Activated T-helper 1 cell treated with Interleukin-2 at 50 U/mL for 16 hours (primary cell): ENCODE measurements around the gene C11orf97.
"Not testable (repeated sequence)": the region's sequence is repeated elsewhere in the genome, so short reads cannot be mapped to it uniquely, and the experiment has no call there.

Source experiments
- DNase-seq: peaks from one replicate; pipeline ENCODE4 v3.0.0-alpha.2; 2020; ENCODE audit warnings: low read depth

Gene C11orf97, protein sequence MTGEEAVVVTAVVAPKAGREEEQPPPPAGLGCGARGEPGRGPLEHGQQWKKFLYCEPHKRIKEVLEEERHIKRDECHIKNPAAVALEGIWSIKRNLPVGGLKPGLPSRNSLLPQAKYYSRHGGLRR

DNA sequence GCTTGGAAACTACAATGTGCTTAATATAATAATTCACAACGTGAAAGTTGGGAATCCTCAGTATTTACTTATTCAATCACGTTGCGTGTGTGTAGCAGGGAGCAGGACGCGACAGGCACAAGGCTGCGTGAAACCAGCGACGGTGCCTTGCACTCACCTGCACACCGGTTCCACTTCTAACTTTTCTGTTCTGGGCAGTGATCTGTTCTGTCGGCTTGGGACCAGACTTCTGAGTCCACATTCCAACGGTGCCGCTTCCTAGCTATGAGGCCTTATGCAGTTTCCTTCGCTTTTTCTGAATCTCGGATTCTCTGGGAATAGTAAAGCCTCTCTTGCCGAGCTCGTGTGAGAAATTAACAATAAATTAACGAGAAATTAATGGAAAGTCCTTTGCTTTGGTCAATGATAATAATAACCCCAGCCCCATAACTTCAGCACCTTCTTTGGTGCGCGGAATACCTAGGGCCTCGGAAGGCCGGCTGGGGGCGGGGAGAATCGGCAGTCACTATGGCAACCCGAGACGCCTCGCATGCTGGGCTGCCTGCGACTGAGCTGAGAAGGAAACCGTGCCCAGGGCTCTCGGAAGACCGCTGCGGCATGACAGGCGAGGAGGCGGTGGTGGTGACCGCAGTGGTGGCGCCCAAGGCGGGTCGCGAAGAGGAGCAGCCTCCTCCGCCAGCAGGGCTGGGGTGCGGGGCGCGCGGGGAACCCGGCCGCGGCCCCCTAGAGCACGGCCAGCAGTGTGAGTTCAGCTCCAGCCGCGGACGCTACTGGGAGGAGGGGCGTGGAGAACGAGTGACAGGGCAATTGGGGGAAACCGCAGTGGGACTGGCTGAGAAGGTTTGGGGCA is at the start of gene C11orf97:
TSS of gene C11orf97 (plus strand) at position 530 of the 850 bp plus-strand sequence. CDS start at position 598, 68 bp downstream.
- peak; percentile 20 for DNase-seq

DNA sequence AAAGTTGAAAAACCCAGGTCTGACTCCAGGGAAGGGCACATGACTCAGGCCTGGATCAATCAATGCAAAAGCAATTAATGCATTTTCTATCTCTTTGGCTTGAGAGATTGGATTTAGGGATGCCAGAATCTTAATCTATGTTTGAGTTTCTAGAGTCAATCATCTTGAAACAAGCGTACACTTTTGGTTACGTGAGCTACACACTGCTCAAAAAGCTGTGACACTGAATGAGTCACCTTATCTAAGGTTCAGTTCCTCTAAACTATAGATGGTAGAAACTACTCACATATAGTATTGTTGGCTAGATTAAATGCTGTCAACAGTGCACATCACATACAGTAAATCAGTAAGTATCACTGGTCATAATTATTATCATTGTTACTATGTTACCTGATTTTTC is 42.8 kb upstream of the C11orf97 start:
- no peak for DNase-seq

DNA sequence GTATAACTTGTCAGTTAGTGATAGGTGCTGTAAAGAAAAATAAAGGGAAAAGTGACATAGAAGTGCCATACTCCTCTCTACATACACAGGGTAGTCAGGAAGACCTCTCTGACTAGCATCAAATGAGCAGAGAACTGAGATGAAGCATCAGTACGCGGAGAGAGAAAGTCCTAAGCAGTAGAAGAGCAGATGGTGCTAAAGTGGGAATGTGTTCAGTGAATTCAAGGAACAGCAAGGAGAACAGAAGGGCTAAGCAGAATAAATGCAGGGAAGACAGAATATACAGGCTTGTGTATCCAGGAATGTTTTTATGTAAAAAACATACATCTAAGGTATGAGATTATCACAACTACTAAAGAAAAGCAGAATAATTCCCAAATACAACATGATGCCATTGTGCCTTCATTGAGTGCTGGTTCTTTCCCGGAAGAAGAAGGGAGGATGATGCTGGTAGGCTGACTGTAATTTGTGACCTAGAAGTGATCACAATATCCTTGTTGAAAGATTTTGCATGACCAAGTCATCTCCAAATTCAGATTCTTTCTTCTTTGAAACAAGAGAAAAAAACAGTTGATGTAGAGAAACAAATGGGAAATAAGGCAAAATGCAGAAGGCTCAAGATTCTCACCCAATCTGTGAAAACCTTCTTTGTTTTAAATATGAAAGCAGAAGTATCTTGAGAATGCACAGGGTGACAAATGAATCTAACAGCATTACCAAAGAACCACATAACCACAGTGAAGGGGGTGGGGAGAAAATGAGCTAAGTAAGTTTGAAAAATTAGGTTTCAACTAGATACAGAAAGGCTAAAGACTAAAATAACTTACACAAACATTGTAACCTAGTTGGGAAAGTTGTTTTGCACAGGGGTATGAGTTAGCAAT is 39.1 kb upstream of the C11orf97 start:
- DNase-seq, result no peak

DNA sequence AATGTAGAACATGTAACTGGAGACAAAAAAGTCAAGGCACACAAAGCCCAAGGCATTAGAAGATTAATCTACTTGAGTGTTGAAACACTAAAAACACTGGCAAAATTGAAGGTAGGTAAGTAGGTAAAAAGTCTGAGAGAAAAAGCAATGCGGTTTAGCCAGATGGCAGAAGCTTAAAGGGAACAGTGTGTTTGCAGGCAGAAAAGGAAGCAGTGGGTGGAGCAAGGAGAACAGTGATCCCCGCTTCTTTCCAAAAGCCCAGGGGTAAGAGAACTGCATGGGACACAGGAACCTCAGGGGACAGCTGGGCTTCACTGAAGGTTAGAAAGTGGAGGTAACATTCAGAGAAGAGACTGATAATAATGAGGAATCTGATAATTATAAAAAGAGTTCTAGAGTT is 34.6 kb upstream of the C11orf97 start:
- DNase-seq, result no peak

DNA sequence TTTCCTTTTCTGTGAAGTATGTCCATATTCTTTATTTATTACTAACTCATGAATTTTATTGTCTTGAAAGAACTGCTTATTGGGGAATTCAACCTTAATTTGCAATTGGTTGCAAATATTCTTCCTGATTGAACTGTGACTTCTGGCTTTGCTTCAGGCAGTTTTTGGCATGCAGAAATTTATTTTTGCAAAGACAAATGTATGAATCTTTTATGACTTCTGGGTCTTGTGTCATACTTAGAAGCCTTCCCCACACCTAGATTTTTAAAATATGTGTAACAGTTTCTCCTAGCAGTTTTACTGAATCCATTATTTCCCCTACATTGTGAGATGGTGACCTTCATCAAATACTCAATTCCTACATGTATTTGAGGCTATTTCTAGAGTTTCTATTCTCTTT is 30.9 kb upstream of the C11orf97 start:
- no peak for DNase-seq

DNA sequence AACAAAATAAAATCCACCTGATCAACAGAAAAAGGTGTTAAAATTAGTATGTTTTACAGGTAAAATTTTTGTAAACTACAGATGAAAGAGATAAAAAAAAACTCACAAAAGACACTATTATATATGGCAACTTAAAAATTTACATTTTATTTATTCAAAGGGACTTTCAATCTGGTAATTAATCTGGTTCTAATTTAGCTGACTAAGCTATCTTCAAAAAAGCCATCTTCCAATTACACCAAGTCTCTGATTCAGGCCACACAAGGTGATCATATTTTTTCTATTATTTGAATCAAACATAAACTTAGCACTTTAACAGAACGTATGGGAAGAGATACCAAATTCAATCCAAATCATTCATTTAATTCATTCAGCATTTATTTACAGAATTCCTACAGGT is 26.2 kb upstream of the C11orf97 start:
- DNase-seq, result no peak

DNA sequence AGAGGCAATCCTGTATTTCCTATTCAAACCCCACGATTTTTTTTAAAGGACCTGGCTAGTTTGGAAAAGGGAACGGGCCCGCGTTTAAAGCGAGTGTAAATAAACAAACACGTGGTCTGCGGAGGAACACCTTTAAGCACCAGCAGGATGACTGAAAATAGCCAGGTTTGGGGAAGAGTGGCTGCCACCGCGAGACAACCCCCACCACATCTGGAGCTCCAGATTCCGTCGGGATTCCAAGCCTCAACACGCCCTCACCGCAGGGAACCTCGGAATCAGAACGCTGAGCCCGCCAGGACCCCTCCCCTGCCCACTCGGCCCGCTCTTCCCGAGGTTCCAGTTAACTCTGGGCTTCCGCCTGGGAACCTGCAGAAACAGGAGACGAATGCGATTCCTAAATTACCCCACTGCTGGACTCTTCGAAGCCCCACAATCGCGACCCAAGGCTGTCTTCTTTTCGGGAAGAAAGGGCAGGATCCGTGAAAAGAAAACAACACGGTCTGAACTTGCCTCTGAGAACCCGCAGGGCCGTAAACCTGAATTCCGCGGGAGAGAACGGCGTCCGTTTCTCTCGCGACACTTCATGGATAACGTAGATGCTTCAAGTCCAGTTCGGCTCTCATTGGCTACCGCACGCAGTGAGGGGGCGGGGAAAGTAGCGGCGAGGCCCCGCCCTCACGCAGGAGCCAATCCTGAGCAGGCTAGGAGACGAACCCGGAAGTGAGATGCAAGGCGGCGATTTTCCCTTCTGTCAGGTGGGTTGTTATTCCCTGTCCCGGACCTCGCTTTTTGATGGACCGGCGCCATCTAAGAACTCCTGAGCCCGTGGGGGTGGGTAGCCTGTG is 18.8 kb upstream of the C11orf97 start, which contains the start of the genes ANKRD49 and MRE11:
TSS of gene ANKRD49 (plus strand) at position 704 of the 845 bp plus-strand sequence. CDS start 2,710 bp downstream, outside the sequence.
TSS of gene MRE11 (minus strand) at position 564 of the 845 bp plus-strand sequence. CDS start 1,043 bp downstream, outside the sequence.
- peak; percentile 94 for DNase-seq

DNA sequence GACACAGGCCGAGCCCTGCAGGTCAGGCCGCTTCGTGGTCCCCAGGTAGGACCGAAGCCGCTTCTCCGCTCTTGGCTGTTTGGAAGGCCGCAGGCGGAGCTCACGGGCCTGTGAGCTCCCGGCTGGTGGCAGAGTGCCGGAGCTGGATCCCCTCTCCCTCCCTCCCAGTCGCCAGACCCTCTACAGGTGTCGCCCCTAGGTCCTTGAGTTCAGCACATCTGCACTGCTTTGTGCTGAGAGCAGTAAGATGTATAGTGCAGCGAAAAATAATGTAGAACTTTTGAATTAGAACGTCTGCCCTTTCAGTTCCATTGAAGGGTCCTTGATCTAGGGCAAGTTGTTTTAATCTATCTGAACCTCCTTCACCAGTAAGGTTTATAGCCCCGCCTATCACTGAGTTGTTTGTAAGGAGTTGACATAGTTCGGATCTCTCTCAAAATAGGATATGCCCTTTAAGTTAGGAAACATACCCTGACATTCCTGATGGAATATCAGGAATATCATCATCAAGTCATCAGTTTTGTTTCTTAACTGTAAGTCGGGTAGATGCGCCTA is 18.1 kb upstream of the C11orf97 start:
- no peak for DNase-seq

DNA sequence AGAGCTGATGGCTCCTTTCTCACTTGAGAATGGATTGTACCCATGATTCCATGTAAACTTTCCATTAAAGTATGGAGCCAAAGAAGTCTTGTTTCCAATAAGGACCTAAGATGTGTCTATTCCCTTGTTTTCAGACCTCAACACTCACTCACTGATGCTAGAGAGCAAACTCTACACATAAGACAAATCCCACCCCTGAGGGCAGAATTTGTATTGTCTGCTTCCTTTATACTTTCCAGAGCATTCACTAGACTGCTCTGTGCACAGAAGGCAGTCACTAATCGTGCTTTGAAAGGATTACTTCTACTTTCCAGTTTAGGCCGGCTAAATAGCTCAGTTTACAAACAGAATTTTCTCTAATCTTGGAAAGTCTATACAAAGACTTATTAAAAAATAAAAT is 12.1 kb upstream of the C11orf97 start:
- DNase-seq, result no peak

DNA sequence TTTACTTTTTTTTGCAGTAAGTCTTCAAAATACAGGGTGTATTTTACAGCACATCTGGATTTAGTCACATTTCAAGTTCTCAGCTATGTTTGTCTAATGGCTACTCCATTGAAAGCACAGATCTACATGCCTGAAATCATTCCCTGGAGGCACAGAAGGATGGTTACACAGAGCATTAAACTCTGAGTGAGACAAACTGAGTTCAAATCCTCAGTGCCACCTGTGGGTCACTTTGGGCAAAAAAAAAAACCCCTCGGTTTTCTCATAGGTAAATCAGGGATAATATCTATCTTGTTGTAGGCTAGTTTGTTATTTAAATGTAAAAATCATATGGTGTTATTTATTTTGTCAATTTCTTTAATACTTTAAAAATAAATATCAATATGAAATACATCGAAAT is 10.7 kb upstream of the C11orf97 start:
- DNase-seq, result no peak

DNA sequence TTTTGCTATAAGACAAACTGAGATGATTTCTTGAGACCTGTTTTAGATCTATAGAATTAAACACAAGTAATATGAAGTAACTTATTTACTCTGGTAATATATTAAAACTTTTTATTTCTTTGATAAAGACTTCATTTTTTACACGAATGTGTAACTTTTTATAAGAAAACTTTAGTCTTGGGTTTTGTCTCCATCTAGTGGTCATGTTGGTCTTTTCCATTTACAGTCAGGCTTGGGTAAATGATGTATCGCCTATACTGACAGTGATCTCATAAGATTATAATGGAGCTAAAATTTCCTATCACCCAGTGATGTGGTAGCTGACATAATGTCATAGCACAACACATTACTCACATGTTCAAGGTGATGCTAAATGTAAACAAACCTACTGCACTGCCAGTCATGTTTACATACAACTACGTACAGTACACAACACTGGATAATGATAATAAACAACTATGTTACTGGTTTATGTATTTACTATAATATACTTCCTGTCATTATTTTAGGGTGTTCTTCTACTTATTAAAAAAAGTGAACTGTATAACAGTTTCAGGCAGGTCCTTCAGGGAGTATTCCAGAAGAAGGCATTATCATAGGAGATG is 7.5 kb upstream of the C11orf97 start:
- no peak for DNase-seq

DNA sequence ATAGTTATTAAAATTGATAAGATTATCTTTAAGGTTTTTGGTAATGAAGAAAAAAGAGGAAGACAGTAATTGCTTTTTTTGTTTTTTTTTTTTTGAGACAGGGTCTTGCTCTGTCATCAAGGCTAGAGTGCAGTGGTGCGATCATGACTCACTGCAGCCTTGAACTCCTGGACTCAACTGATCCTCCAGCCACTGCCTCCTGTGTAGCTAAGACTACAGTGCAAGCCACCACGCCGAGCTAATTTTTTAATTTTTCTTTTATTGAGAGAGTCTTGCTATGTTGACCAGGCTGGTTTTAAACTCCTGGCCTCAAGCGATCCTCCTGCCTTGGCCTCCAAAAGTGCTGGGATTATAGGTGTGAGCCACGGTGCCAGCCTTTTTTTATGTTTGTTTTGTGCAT is 5.7 kb upstream of the C11orf97 start:
- not testable (repeated sequence) for DNase-seq

DNA sequence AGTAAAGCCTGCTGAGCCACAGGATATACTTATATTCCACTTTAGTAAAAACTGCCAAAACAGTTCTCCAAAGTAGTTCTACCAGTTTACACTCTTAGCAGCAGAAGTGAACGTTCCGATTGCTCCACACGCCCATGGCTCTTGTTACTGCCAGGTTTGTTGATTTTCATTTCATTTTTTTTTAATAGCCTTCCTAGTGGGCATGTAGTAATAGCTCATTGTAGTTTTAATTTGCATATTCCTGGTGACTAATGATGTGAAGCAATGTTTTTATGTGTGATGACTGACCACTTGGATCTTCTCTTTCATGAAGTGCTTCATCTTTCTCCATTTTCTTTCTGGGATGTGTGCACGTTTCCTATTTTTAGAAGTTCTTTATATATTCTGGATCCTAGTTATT is 4.8 kb upstream of the C11orf97 start:
- no peak for DNase-seq

DNA sequence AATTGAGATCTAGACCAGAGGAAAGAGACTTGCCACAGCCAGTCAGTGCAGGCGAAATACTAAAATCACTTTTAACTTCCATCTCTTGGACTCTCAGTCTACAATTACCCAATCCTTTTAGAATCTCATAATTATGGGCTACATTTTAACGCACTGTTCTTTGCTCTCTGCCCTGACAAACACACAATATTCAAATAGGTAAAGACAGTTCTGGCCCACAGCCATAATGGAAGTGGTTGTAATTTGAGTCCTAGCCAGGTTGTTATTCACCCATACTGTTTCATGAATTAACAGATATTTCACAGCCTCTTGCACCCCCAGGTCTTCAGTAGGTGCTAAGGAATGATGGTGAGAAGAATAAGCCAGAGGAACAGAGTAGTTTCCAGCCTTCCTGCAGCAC is 830 bp downstream of the C11orf97 start:
- no peak for DNase-seq

DNA sequence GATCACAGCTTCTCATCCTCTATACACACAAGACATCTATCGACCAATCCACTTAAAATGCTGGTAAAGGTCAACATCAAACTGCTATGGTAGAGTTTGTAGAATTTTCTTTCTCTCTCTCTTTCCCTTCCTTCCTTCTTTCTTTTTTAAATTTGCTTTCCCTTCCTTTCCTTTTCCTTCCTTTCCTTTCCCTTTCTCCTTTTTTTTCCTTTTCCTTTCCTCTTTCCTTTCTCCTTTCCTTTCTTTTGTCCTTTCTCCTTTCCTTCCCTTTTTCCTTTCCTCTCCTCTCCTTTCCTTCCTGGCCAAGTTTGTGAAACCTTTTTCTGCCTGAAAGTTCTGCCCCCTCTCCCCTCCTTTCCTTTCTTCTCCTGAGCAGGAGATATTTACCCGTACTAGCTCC is 3.1 kb downstream of the C11orf97 start:
- DNase-seq, result no peak

DNA sequence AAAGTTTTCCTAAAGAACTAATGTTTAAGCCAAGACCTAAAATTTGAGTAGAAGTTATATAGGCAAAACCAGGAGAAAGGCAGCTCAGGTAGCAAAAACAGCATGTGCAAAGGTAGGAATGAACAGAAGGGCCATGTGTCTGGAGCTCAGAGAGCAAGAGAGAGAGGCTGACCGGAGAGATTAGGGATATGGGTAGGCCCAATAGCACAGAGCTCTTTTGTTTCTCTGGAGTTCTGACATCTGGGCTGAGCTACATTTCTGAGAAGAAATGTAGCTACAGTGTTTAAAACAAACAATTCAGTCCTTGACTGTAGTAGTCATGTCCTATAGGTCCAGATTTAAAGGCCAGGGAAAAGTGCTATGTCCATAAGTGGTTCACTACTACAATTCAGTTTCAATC is 4.5 kb downstream of the C11orf97 start:
- no peak for DNase-seq

DNA sequence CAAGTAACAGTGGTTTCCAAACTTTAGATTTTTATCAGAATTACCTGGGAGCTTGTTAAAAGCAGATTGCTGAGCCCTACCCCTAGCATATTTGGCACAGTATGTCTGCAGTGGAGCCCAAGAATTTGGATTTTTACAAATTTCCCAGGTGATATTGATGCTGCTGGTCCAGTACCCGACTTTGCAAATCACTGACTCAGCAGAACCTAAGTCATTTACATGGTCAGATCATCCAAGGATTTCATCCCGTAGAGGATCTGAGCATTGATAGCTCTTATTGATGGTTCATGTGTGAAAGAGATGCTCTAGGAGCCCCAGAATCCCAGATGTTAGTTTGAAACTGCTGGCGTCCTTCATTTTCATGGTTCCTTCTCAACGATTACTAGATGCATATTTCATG is 6.0 kb downstream of the C11orf97 start:
- DNase-seq, result no peak

DNA sequence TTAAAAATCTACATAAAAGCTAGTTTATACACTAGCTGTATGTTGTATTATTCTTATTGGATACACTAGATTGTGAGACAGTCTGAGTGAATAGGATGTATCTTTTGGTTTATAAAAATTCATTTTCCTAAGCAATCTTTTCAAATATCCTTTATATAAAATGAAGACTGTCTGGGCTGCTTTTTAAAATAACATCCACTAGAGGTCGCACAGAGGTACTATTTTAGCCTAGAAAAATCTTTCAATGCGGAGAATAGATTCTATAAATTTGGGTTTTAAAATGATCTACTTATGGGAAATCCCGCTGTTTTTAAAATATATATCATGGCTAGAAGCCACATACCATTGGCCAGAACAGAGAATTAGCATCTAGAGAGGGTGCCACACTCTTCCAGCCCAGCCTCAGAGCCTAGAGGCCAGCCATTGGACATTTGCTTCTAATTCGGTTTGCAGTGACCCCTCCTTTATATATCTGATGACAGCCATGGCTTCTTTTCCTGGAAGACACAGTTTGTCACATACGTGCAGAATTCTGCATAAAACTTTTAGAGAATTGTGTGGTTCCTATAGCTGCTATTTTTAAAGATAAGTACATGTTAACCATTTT is 7.3 kb downstream of the C11orf97 start:
- no peak for DNase-seq

DNA sequence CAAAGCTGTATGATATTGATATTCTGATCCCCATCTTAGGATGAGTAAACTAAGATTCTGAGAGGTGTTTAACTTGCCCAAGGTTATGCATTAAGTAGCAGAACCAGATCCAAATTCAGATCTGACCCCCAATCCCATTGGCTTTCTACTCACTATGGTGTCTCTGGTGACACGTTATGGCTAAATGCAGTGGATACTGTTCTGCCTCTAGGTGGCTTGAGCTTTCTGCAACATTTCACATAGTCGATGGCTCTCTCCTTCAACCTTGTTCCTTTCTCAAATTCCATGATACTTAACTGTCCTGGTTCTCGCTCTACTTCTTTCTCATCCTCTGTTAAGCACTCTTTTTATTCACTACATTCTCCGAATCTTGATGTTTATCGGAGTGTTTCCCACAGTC is 9.4 kb downstream of the C11orf97 start:
- no peak for DNase-seq

DNA sequence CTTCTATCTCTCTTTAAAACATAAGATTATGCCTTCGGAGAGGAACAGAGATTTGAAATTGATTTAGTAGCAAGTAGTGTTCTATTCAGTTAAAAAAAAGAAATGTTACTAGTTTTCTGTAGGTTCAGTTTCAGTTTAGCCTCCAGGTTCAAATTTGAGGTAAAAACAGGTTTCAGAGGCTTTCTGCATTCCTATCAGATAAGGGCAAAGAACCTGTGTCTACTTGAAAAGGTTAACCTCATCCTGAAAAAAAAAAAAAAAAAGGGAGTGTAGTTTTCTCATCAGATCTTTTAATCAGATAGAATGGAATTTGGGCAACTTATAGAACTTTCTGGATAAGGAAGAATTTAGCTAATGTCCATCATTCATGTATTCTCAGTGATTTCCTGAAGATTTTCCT is 12.1 kb downstream of the C11orf97 start:
- DNase-seq, result no peak
